GM12801 (cell line): ENCODE results near the gene KSR1.

Experiments used
- TF ChIP-seq, protein P1 (sequence below): IDR thresholded peaks from one replicate; pipeline ENCODE4 v1.5.1; 2011; ENCODE audit warnings: control low read depth; ENCODE audit not compliant: insufficient read length; ENCODE audit errors: extremely low read depth

KSR1 gene

DNA sequence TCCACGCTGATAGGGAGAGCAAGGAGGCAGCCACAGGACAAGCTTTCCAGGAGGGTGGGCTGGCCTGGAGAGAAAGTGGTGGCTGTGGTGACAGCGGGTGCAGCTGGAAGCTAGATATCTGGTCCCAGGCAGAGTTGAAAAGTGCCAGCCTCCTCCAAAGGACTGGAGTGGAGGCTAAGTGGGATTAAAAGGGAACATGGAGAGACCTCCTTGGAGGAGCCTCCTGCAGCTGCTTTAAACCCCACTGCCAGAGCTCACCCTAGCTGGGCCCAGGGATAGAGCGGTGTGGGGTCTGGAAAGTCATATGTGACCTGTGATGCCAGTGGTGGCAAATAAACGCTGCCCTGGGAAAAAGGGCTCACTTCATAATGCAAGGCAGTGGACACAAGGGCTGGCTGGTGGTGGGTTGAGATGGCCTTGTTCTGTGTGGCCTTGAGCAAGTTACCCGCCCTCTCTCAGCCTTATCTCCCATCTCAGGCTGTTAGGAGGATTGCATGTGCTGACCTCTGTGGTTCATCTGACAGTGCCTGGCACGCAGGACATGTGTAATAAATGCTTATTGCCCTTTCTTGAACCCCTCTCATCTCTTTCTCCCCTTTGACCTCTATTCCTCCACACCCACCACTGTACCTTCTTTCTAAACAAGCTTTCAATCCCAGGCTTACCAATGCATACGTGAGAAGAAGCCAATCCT is 113.8 kb downstream of the KSR1 start:
- TF ChIP-seq, protein P1, sequence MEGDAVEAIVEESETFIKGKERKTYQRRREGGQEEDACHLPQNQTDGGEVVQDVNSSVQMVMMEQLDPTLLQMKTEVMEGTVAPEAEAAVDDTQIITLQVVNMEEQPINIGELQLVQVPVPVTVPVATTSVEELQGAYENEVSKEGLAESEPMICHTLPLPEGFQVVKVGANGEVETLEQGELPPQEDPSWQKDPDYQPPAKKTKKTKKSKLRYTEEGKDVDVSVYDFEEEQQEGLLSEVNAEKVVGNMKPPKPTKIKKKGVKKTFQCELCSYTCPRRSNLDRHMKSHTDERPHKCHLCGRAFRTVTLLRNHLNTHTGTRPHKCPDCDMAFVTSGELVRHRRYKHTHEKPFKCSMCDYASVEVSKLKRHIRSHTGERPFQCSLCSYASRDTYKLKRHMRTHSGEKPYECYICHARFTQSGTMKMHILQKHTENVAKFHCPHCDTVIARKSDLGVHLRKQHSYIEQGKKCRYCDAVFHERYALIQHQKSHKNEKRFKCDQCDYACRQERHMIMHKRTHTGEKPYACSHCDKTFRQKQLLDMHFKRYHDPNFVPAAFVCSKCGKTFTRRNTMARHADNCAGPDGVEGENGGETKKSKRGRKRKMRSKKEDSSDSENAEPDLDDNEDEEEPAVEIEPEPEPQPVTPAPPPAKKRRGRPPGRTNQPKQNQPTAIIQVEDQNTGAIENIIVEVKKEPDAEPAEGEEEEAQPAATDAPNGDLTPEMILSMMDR = no peak

DNA sequence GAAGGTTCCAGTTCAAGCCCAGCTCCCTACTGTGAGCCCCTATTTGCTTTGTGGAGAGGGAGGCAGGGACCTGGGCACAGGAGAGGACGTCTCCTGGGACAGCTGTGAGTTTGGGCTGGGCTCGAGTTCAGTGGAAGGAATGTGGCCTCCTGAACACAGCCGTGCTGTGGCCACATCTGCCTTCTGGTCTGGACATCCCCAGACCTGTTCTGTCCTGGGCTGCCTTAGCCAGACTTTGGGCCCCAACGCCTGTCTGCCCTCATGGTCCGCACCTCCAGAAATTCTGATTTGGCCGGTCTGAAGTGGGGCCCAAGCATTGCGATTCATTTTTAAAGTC is 114.3 kb downstream of the KSR1 start:
- TF ChIP-seq, protein P1 = no peak

DNA sequence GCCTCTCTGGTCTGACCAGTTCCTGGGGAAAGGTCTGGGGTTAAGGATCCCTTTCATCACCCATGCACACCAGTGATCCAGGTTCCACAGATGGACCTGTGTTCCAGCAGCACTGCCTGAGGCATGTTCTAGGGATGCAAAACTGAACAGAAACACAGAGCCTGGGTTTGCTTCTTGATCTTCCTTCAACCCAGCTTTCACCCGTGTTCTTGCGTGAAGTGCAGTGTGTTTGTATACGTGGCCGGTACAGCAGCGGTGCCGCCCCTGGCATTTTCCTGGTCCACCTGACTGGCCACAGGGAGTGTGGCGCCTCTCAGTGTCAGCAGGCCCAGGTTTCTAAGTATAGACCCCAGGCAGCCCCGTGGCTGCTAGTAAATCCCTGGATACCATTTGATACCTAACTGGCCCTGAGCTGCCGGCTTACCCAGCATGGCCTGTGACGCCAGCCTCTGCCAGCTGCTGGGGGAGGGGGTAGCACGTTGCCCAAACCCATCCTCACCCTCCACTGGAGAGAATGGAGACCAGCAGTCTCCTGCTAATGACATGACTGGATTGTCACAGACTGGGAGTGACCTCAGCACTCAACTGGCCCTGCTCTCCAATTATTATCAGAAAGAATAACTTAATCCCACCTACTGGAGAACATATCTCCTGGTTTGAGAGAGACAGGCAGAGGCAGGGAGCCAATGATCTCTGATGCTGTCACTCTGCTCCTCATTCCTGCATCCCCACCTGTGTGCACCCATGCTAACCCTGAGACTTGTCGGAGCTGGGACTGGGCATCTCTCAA is 115.5 kb downstream of the KSR1 start:
- TF ChIP-seq, protein P1 = no peak

DNA sequence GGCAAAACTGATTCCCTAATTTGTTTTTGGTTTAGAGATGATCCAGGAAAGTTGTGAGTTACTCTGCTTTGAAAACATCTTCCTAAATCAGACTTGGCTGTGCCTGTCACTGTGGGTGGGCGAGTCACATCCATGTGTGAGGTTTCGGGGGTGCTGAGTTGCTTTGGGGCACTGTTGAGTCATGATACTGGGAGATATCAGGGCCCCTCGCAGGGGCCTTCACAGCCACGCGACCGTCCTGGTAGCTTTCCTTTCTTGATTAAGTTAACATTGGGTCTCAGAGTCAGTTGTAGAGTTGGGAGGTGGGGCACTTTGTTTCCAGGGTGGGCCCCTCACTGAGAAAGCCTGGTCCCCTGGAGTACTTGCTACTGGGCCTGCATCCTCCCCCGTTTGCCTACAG is 116.4 kb downstream of the KSR1 start:
- TF ChIP-seq, protein P1 = no peak

DNA sequence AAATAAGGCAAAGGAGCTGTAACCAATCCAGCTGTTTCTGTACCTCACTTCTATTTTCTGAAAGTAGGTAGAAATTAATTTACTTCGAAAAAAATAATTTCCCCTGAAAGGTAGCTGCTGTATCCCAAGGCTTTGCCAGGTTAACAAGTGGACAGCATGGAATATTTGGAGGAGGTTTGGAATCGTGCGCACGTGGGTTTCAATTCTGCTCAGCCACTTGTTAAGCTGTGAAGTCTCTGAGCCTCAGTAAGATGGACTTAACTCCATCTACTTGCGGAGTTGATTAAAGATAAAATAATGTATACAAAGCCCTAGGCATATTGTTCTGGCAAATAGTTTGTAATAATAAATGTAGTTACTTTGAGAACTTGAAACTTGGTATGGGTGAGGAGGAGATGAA is 117.3 kb downstream of the KSR1 start:
- TF ChIP-seq, protein P1 = no peak

DNA sequence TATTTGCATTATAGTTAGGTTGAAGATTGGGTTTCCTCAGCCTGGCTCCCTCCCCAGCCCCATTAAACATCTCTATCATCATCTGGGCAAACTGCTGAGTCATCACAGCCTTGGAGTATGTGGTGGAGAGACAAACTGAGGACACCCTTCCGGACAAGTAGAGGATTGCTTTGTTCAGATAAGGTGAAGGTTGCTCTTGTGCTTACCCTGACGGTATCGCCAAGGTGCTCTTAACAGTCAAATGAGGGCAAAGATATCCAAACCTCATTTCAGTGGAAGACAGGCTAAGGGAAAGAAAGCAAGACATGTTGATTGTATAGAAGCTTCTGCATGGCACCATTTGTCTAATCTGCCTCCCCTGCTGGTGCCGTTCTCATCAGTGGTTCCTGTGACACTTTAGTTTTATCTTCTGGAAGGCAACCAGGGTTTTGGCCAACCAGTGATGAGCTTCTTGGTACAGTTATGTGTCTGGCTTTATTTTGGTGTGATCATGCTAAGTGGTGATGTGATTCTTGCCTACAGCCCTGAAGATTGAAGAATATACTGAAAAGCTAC is 117.8 kb downstream of the KSR1 start:
- TF ChIP-seq, protein P1 = no peak

DNA sequence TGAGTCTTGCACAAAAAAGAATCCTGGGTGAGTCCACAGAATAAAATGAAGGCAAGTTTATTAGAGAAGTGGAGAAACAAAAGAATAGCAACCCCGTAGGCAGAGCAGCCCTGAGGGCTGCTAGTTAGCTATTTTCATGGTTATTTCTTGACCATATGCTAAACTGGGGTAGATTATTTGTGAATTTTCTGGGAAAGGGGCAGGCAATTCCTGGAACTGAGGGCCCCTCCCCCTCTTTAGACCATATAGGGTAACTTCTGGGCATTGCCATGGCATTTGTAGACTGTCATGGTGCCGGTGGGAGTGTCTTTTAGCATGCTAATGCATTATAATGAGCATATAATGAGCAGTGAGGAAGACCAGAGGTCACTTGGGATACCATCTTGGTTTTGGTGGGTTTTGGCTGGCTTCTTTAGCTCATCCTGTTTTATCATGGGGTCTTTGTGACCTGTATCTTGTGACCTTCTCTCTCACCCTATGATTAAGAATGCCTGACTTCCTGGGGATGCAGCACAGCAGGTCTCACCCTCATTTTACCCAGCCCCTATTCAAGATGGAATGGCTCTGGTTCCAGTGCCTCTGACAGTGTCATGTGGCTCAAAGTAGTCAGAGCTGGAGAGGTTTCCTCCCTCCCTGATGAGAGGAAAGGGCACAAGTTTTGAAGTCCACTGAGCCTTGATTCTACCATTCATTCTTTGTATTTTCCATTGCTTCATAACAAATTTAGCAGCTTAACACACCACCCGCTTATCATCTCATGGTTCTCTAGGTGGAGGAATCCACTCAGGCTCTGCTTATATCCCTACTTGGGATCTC is 119.1 kb downstream of the KSR1 start:
- TF ChIP-seq, protein P1 = no peak
